ENCODE results near the gene PALS1.

- TF ChIP-seq CTCF (IDR thresholded peaks at IDR 0.05) (peak; percentile 80), ZFX (IDR thresholded peaks at IDR 0.05; ENCODE audit: borderline replicate concordance) (no peak)
These were observed 44.7 kb downstream of the PALS1 start for GRCh38 chr14:67285876-67286452.
